NT2/D1 (cell line): ENCODE results near the gene SLC39A10.

ENCODE experiments used
- SUZ12 ChIP-seq: IDR thresholded peaks from 2 replicates; pipeline ENCODE4 v1.6.1; 2011; ENCODE audit not compliant: insufficient read length, insufficient read depth; ENCODE audit errors: extremely low read depth
- YY1 ChIP-seq: IDR thresholded peaks from 2 replicates; pipeline ENCODE4 v1.6.1; 2011; ENCODE audit not compliant: insufficient read length, insufficient read depth
- ZNF274 ChIP-seq: IDR thresholded peaks from 2 replicates; pipeline ENCODE4 v1.6.1; 2011; ENCODE audit warnings: mild to moderate bottlenecking, low read depth, low read length

- TF ChIP-seq YY1: no peak
- no peak for TF ChIP-seq ZNF274
- TF ChIP-seq SUZ12: no peak
Measured at GRCh38 chr2:195732574-195732973, 75.5 kb downstream of the SLC39A10 start.
